ENCODE measurements around the gene DFFB. TPM values are rescaled to one million over a fixed set of nuclear protein-coding genes. Genes with fewer than 3 reads are reported as not detected.

DFFB gene
- total and polyA plus RNA-seq, 2 of the 4 experiments (the other 2 are of a cell fraction) = 6.5 to 7.3 TPM

DNA sequence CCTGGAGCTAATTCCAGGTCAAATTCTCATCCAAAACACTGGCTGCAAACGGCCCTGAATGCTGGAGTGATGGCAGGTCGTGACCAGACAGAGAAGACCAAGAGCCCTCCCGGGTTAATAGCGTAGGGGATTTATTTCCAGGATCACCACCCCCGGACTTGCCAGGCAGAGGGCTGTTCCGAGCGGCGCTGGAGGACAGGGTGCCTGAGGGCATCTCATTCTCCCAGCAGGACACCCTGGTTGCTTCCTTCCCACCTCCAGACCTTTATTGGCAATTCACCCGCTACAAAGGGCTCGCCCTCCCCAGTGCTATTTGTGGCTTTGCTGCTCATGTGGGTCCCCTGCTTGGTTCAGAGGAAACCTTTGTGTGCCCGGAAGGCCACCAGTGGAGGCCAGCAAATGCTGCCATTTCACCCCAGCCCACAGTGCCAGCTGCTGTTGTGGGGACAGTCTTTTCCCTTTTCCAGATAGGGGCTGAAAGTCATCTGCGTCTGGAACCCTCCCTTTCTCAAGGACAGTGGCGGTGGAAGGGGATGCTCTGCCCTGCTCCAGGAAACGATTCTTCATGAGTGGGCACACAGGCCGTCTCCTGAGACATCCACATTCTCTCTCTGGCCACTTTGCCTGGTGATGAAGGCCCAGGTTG, 61.8 kb downstream of the DFFB start:
- TF ChIP-seq SMC3 (IDR thresholded peaks at IDR 0.05; ENCODE audit: low read depth, low read length) = no peak
- TF ChIP-seq POLR2A (IDR thresholded peaks at IDR 0.05; ENCODE audit: low read depth, low read length) = no peak
- TF ChIP-seq MXI1 (IDR thresholded peaks at IDR 0.05; ENCODE audit: borderline replicate concordance, low read depth, low read length) = no peak
- TF ChIP-seq RAD21 (IDR thresholded peaks at IDR 0.05; ENCODE audit: low read length) = no peak
- no peak for TF ChIP-seq RCOR1 (IDR thresholded peaks at IDR 0.05; ENCODE audit: insufficient replicate concordance, low read length)
- TF ChIP-seq, protein P1, sequence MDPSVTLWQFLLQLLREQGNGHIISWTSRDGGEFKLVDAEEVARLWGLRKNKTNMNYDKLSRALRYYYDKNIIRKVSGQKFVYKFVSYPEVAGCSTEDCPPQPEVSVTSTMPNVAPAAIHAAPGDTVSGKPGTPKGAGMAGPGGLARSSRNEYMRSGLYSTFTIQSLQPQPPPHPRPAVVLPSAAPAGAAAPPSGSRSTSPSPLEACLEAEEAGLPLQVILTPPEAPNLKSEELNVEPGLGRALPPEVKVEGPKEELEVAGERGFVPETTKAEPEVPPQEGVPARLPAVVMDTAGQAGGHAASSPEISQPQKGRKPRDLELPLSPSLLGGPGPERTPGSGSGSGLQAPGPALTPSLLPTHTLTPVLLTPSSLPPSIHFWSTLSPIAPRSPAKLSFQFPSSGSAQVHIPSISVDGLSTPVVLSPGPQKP (IDR thresholded peaks at IDR 0.05; ENCODE audit: borderline replicate concordance, low read depth, low read length) = no peak
- TF ChIP-seq, protein P2, sequence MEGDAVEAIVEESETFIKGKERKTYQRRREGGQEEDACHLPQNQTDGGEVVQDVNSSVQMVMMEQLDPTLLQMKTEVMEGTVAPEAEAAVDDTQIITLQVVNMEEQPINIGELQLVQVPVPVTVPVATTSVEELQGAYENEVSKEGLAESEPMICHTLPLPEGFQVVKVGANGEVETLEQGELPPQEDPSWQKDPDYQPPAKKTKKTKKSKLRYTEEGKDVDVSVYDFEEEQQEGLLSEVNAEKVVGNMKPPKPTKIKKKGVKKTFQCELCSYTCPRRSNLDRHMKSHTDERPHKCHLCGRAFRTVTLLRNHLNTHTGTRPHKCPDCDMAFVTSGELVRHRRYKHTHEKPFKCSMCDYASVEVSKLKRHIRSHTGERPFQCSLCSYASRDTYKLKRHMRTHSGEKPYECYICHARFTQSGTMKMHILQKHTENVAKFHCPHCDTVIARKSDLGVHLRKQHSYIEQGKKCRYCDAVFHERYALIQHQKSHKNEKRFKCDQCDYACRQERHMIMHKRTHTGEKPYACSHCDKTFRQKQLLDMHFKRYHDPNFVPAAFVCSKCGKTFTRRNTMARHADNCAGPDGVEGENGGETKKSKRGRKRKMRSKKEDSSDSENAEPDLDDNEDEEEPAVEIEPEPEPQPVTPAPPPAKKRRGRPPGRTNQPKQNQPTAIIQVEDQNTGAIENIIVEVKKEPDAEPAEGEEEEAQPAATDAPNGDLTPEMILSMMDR (conservative IDR thresholded peaks at IDR 0.05; ENCODE audit: low read depth, low read length) = no peak
- TF ChIP-seq BHLHE40 (IDR thresholded peaks at IDR 0.05; ENCODE audit: low read depth, low read length) = no peak
- TF ChIP-seq MAFK (IDR thresholded peaks at IDR 0.05; ENCODE audit: low read depth, low read length) = no peak
- TF ChIP-seq MAZ (IDR thresholded peaks at IDR 0.05; ENCODE audit: borderline replicate concordance, low read depth, low read length) = no peak
- no peak for TF ChIP-seq CHD1 (IDR thresholded peaks at IDR 0.05; ENCODE audit: low read depth, low read length)
- no peak for TF ChIP-seq RFX5 (IDR thresholded peaks at IDR 0.05; ENCODE audit: low read depth, low read length)
- no peak for TF ChIP-seq NFE2L2 (IDR thresholded peaks at IDR 0.05; ENCODE audit: low read depth, low read length)
- TF ChIP-seq FOS (IDR thresholded peaks at IDR 0.05; ENCODE audit: low read depth, low read length) = no peak
- TF ChIP-seq CEBPB (IDR thresholded peaks at IDR 0.05; ENCODE audit: low read depth, low read length) = no peak
- TF ChIP-seq, protein P3, sequence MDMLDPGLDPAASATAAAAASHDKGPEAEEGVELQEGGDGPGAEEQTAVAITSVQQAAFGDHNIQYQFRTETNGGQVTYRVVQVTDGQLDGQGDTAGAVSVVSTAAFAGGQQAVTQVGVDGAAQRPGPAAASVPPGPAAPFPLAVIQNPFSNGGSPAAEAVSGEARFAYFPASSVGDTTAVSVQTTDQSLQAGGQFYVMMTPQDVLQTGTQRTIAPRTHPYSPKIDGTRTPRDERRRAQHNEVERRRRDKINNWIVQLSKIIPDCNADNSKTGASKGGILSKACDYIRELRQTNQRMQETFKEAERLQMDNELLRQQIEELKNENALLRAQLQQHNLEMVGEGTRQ (IDR thresholded peaks at IDR 0.05; ENCODE audit: low read depth, low read length) = no peak
- H3K18ac ChIP-seq (ENCODE audit: low read depth, low read length) = no peak overlapping the region
- ChIA-PET POLR2A (ENCODE audit: unreplicated experiment) (no interaction called here), CTCF (no interaction called here)
- no peak overlapping the region for H2AK9ac ChIP-seq (replicated peaks; ENCODE audit: low read depth, low read length, poor library complexity)
- H4K20me1 ChIP-seq (ENCODE audit: insufficient read depth, low read length) = no peaks in the 10 kb centered on the region
- ATAC-seq (ENCODE audit: low read depth) (no peak), DNase-seq (no peak)
- no peaks in the 10 kb centered on the region for H3K36me3 ChIP-seq (ENCODE audit: control insufficient read depth, insufficient read depth, low read length)
- H2BK5ac ChIP-seq (ENCODE audit: low read depth, low read length, poor library complexity, severe bottlenecking) = no peak overlapping the region
- no peak overlapping the region for H3K56ac ChIP-seq (ENCODE audit: extremely low read depth, insufficient read depth, low read length)
- no peak overlapping the region for H3K23ac ChIP-seq (ENCODE audit: low read depth, low read length)
- no peaks in the 10 kb centered on the region for H3K9me1 ChIP-seq (ENCODE audit: insufficient read depth, low read length)
- H3K4me3 ChIP-seq (ENCODE audit: insufficient read depth, low read depth, low read length) = no peak overlapping the region
- no peak overlapping the region for H3K4me2 ChIP-seq (ENCODE audit: low read depth, low read length)
- 55% methylated on average over 7 of the region's 15 CpGs; no CpG with 5 or more reads in 1 of the 2 experiments for WGBS, 2 experiments (ENCODE audit: extremely low coverage in 2 of 2, insufficient read length in 1 of 2)
- no peak overlapping the region for H4K8ac ChIP-seq (ENCODE audit: low read depth in 2 of 2, low read length in 2 of 2)
- H3K9me3 ChIP-seq (ENCODE audit: control insufficient read depth, insufficient read depth, low read length) = no peaks in the 10 kb centered on the region
- no peak overlapping the region for H2BK120ac ChIP-seq (ENCODE audit: low read depth, low read length)
- no TSS peak for BruUV-seq (replicated peaks)
- H3K27ac ChIP-seq (ENCODE audit: insufficient read depth, low read length) = no peak overlapping the region
- no peak overlapping the region for H3K14ac ChIP-seq (replicated peaks; ENCODE audit: low read depth, low read length)
- no peaks in the 10 kb centered on the region for H3K79me1 ChIP-seq (ENCODE audit: low read depth in 1 of 2, low read length in 2 of 2)
- dilution Hi-C loops (cut with HindIII; ENCODE audit: low sequenced_read_pairs, unreplicated experiment) (no loop called here), in situ Hi-C loops (cut with MboI; ENCODE audit: low sequenced_read_pairs) (loop anchor here (25.0 kb wide), 1 partner anchor 1993 kb away; no protein-coding TSS in a partner anchor), intact Hi-C loops (cut with micrococcal nuclease) (no loop called here)
- H2AFZ ChIP-seq (replicated peaks; ENCODE audit: low read length, poor library complexity) = no peak overlapping the region
- no peak overlapping the region for H2AK5ac ChIP-seq (ENCODE audit: low read depth, low read length)
- no peak overlapping the region for H3K4ac ChIP-seq (ENCODE audit: low read depth, low read length)
- H3K9ac ChIP-seq (ENCODE audit: low read depth, low read length) = no peak overlapping the region
- H3K4me1 ChIP-seq (ENCODE audit: control insufficient read depth, insufficient read depth, low read length) = no peaks in the 10 kb centered on the region
- H4K91ac ChIP-seq (ENCODE audit: insufficient read depth, low read depth, low read length) = no peak overlapping the region
- H4K5ac ChIP-seq (ENCODE audit: low read depth, low read length) = no peak overlapping the region
- H2BK15ac ChIP-seq (ENCODE audit: low read depth, low read length) = no peak overlapping the region
- no peaks in the 10 kb centered on the region; the same call in 1 of the 2 replicates for H3K27me3 ChIP-seq (ENCODE audit: control insufficient read depth, insufficient read depth, low read length)
- H2BK20ac ChIP-seq (ENCODE audit: low read depth, low read length) = no peak overlapping the region
